Measurements from ENCODE around the gene CERS1.

GRCh38 chr19:18856385-18857126, 39.4 kb downstream of the CERS1 start:
- TF ChIP-seq POLR2A (IDR thresholded peaks at IDR 0.05; ENCODE audit: low read depth, low read length) (no peak), POU2F2 (IDR thresholded peaks at IDR 0.05; ENCODE audit: low read depth, low read length) (no peak), POLR2AphosphoS5 (IDR thresholded peaks at IDR 0.05; ENCODE audit: low read depth, low read length) (no peak), TAF1 (IDR thresholded peaks at IDR 0.05; ENCODE audit: low read depth, low read length) (no peak), SPI1 (IDR thresholded peaks at IDR 0.05; ENCODE audit: low read depth, low read length) (no peak), PAX5 (IDR thresholded peaks at IDR 0.05; ENCODE audit: insufficient read depth, low read length, severe bottlenecking) (no peak)
